Esophagus muscularis mucosa (tissue), 3 donors: ENCODE results near the gene BTBD17.

ENCODE experiments used
- CTCF ChIP-seq, 3 experiments: fragments of 200-600 bp in 2 of 3; fragments of 450-650 bp in 1 of 3; sonication (generic) in 2 of 3; IDR thresholded peaks; one replicate each; pipeline ENCODE4 v1.5.1; 2017 to 2019; ENCODE audit warnings: antibody characterized with exemption in 3 of 3, mild to moderate bottlenecking in 2 of 3, moderate library complexity in 1 of 3
- POLR2A ChIP-seq: fragments of 450-650 bp; IDR thresholded peaks from one replicate; pipeline ENCODE4 v1.6.1; 2017; ENCODE audit warnings: antibody characterized with exemption, moderate library complexity, mild to moderate bottlenecking, low read depth

GRCh38 chr17:74332763-74333283, 28.8 kb downstream of the BTBD17 start:
- TF ChIP-seq CTCF (IDR thresholded peaks at IDR 0.05) (no peak), POLR2A (no peak)
